Stomach (tissue), 9 donors: Measurements from ENCODE around the gene ZNF516. TPM values are rescaled to one million over a fixed set of nuclear protein-coding genes. Genes with fewer than 3 reads are reported as not detected.
A peak's percentile ranks its signal among the peaks of the same experiment; 100 is the strongest.

Experiments
- DNase-seq, 2 donors: peaks; one replicate each; pipeline versions ENCODE4 v3.0.0 to v3.0.0-alpha.2; 2013 to 2019
- H3K27ac ChIP-seq, 5 donors: fragments of 200-600 bp in 4 of 5; sonication (generic) in 4 of 5; one replicate each; pipeline ENCODE4 v1.5.1; 2013 to 2019; ENCODE audit warnings: mild to moderate bottlenecking in 1 of 5, moderate library complexity in 1 of 5
- H3K27me3 ChIP-seq, 3 donors: fragments of 200-600 bp; sonication (generic); one replicate each; pipeline ENCODE4 v1.5.1; 2017 to 2019; ENCODE audit warnings: mixed run types in 1 of 3
- H3K36me3 ChIP-seq, 4 donors: fragments of 200-600 bp; sonication (generic); 1 replicate in 3 of 4; 2 replicates in 1 of 4; pipeline ENCODE4 v1.5.1; 2016 to 2019
- H3K4me1 ChIP-seq, 4 donors: fragments of 200-600 bp; sonication (generic); one replicate each; pipeline ENCODE4 v1.5.1; 2016 to 2019
- H3K4me3 ChIP-seq, 4 donors: fragments of 200-600 bp; sonication (generic) in 3 of 4; one replicate each; pipeline ENCODE4 v1.5.1; 2016 to 2019; ENCODE audit warnings: mild to moderate bottlenecking in 1 of 4
- H3K9me3 ChIP-seq, 4 donors: fragments of 200-600 bp; sonication (generic); one replicate each; pipeline ENCODE4 v1.5.1; 2016 to 2019
- EP300 ChIP-seq: sonication (generic); formaldehyde crosslinking; IDR thresholded peaks from one replicate; pipeline ENCODE4 v1.6.1; 2017; ENCODE audit warnings: antibody characterized with exemption
- POLR2A ChIP-seq, 4 donors: fragments of 450-650 bp; IDR thresholded peaks; one replicate each; pipeline ENCODE4 v1.6.1; 2016; ENCODE audit warnings: antibody characterized with exemption in 4 of 4, control low read depth in 2 of 4, mild to moderate bottlenecking in 1 of 4, moderate library complexity in 1 of 4
- POLR2AphosphoS5 ChIP-seq, 3 donors: sonication (generic); formaldehyde crosslinking; IDR thresholded peaks; one replicate each; pipeline ENCODE4 v1.6.1; 2016; ENCODE audit warnings: antibody characterized with exemption in 3 of 3
- WGBS, 5 donors: extraction: QIAGEN DNeasy Blood & Tissue Kit in 3 of 5; methylation state at CpG; one replicate each; pipeline versions ENCODE4 v1.1.5 to v1.1.7; 2013 to 2018; 5-methylcytosine and 5-hydroxymethylcytosine counted together
- intact Hi-C: fragments of 100-400 bp; cut with DNase I; formaldehyde crosslinking; loops from one replicate; pipeline ENCODE4 v1.15.1; 2023; ENCODE audit warnings: low total_unique reads
- polyA plus RNA-seq, 3 donors: library from polyadenylated mRNA; stranded (reverse); fragments of 200-250 nt; gene quantifications; one replicate each; pipeline ENCODE4 v1.2.3, GENCODE V29; 2013
- total RNA-seq, 5 donors: library from RNA; depleted of rRNA; stranded (reverse); fragments of >200 nt; gene quantifications; one replicate each; pipeline versions ENCODE4 v1.1.0 to v1.2.3, GENCODE V29; 2014 to 2016
- TF ChIP-seq, protein P1 (sequence below), 7 experiments: fragments of 450-650 bp in 4 of 7; fragments of 200-600 bp in 3 of 7; sonication (generic) in 3 of 7; IDR thresholded peaks; one replicate each; pipeline ENCODE4 v1.5.1; 2016 to 2019; ENCODE audit warnings: antibody characterized with exemption in 7 of 7, control low read depth in 2 of 7, mild to moderate bottlenecking in 1 of 7
- donor health status: healthy with polysubstance abuse.
- donor health status: Bipolar disorder and iron deficiency.
- donor health status: healthy.

Gene ZNF516
- total and polyA plus RNA-seq, 8 donors = 2.3 to 25.9 (median 14.4) TPM

DNA sequence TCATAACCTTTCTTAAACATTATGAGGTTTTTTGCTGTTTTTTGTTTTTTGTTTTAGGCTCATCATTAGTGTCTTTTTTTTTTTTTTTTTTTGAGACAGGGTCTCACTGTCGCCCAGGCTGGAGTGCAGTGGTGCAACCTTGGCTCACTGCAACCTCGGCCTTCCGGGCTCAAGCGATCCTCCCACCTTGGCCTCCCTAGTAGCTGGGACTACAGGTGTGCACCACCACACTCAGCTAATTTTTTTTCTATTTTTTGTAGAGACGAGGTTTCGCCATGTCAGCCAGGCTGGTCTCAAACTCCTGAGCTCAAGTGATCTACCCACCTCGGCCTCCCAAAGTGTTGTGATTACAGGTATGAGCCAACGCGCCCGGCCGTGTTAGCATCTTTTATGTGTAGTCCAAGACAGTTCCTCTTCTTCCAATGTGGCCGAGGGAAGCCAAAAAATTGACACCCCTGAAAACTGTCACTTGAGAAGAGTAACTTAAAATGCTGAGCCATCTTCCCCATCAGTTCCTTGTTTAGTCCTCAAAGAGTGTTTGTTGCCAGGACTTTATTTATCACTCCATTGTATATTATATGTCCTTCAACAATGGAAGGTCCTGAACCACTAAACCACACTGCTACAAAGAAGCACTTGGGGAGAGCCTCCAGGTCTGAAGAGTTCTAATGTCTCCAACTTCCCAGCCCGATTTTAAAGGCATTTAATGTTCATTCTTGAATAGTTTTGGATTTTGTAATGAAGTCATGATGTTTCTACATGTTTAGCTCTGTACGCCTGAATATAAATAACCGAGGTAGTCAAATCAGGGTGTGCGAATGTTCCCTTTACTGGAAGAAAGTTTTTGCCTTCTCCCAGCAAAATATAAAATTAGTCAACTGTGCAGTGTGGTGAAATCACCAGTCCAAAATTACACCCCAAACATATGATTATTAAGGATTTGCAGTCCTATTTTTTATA, 26.4 kb downstream of the ZNF516 start:
- WGBS, 5 donors = 81 to 93% (median 91%) methylated on average over 16 of the region's 16 CpGs
- Histone ChIP-seq H3K4me3 (no peak overlapping the region), H3K4me1 (peaks cover 3 to 64% (median 21%) of the 10 kb centered on the region in 4 donors), H3K9me3 (no peaks in the 10 kb centered on the region), H3K36me3 (no peaks in the 10 kb centered on the region), H3K27me3 (no peaks in the 10 kb centered on the region), H3K27ac (peak overlapping the region in 1 of 5 donors; percentile 5)
- no peak for DNase-seq
- intact Hi-C loops = no loop called here
- TF ChIP-seq EP300 (no peak), POLR2A (IDR thresholded peaks at IDR 0.05) (no peak), POLR2AphosphoS5 (IDR thresholded peaks at IDR 0.05) (no peak)
- TF ChIP-seq, protein P1, sequence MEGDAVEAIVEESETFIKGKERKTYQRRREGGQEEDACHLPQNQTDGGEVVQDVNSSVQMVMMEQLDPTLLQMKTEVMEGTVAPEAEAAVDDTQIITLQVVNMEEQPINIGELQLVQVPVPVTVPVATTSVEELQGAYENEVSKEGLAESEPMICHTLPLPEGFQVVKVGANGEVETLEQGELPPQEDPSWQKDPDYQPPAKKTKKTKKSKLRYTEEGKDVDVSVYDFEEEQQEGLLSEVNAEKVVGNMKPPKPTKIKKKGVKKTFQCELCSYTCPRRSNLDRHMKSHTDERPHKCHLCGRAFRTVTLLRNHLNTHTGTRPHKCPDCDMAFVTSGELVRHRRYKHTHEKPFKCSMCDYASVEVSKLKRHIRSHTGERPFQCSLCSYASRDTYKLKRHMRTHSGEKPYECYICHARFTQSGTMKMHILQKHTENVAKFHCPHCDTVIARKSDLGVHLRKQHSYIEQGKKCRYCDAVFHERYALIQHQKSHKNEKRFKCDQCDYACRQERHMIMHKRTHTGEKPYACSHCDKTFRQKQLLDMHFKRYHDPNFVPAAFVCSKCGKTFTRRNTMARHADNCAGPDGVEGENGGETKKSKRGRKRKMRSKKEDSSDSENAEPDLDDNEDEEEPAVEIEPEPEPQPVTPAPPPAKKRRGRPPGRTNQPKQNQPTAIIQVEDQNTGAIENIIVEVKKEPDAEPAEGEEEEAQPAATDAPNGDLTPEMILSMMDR (IDR thresholded peaks at IDR 0.05) = no peak

DNA sequence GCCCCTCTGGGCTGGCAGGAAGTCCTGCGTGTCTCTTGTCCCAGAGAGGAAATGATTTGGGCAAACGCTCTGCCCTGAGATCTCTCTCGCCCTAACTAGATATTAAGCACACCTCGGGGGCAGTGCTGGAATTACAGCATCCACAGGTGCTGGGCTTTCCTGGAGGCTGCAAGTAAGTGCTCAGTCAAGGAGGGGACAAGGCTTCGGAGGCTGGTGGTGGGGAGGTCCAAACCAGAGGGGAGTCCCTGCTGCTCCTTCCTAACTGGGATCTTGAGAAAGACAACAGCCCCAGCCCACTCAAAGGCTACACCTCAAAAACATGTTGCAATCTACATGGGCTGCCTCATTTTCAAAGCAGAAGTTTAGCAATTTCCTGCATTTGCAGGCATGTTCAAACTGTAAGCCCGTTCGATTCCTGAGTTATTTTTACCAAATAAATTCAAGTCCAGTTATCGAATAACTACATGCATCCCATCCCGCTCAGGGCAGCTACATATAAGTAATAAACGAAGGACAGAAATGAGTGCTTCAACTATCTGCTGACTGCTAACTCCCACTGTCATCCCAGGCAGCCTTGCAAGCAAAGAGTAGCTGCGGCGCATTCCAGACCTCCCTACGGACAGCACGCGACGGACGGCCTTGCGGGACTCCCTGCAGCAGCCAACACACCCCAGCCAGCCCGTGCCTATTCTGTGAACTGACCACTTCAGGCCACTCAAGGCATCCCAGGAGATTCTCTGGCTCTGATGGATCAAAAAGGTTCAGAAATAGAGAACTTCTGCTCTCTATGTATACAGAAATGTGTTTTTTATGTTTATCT, 27.5 kb downstream of the ZNF516 start:
- peak overlapping the region in 2 of 4 donors; percentile 13 to 15 for H3K4me3 ChIP-seq
- intact Hi-C loops = no loop called here
- 60 to 77% (median 68%) methylated on average over 18 to 19 of the region's 19 CpGs for WGBS, 5 donors
- no peaks in the 10 kb centered on the region for H3K27me3 ChIP-seq
- DNase-seq = no peak
- H3K9me3 ChIP-seq = no peaks in the 10 kb centered on the region
- peak overlapping the region in 2 of 5 donors; percentile 49 to 56 for H3K27ac ChIP-seq
- H3K4me1 ChIP-seq = peaks cover 3 to 60% (median 21%) of the 10 kb centered on the region in 4 donors
- peaks cover 0 to 6% (median 0%) of the 10 kb centered on the region in 4 donors for H3K36me3 ChIP-seq
- TF ChIP-seq, protein P1 (IDR thresholded peaks at IDR 0.05) = no peak
- TF ChIP-seq EP300 (no peak), POLR2A (IDR thresholded peaks at IDR 0.05) (no peak), POLR2AphosphoS5 (IDR thresholded peaks at IDR 0.05) (no peak)

DNA sequence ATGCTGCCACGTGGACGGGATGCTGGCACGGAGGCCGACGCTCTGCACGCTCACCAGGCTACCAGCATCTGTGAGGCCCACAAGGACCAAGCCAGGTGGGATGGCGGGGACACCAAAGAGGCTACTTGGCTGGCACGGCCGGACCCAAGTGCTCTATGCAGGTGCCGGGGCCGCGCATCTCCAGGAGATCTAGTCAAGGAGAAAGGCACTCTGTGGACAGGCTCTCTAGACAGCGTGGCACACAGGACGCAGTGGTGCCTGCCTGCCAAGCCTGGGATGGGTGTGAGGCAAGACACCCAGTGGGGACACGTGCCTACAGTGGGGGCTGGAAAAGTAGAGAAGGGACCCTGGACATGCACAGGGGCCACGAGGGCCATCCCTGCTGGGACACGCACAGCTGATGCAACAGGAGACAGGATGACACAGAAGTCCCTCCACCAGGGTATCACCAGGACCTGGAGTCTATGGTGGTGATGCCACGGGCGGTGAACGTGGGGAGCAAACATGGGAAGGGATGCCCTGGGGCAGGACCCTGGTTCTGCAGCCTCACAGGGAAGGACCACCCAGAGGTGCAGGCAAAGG, 28.5 kb downstream of the ZNF516 start:
- peaks cover 3 to 51% (median 21%) of the 10 kb centered on the region in 4 donors for H3K4me1 ChIP-seq
- H3K4me3 ChIP-seq = no peak overlapping the region
- WGBS, 5 donors = 91 to 99% (median 95%) methylated on average over 14 to 20 of the region's 20 CpGs
- no peak for DNase-seq
- intact Hi-C loops = no loop called here
- H3K9me3 ChIP-seq = no peaks in the 10 kb centered on the region
- H3K36me3 ChIP-seq = peaks cover 0 to 15% (median 5%) of the 10 kb centered on the region in 4 donors
- TF ChIP-seq POLR2A (IDR thresholded peaks at IDR 0.05) (no peak), POLR2AphosphoS5 (IDR thresholded peaks at IDR 0.05) (no peak), EP300 (no peak)
- TF ChIP-seq, protein P1 (IDR thresholded peaks at IDR 0.05) = no peak
- peak overlapping the region in 2 of 5 donors; percentile 7 to 56 for H3K27ac ChIP-seq
- no peaks in the 10 kb centered on the region for H3K27me3 ChIP-seq
